Ovary (tissue), 9 donors: ENCODE measurements around the gene ASB6. TPM values are rescaled to one million over a fixed set of nuclear protein-coding genes. Genes with fewer than 3 reads are reported as not detected.

Source experiments
- DNase-seq, 5 donors: peaks; one replicate each; pipeline ENCODE4 v3.0.0-alpha.2; 2019 to 2020
- H3K27ac ChIP-seq, 2 donors: fragments of 200-600 bp; one replicate each; pipeline versions ENCODE4 v1.5.1 to v1.8.0; 2019 to 2022
- H3K27me3 ChIP-seq: fragments of 200-600 bp; one replicate; pipeline ENCODE4 v1.8.0; 2022
- H3K36me3 ChIP-seq: fragments of 200-600 bp; sonication (generic); one replicate; pipeline ENCODE4 v1.5.1; 2019
- H3K4me1 ChIP-seq: one replicate; pipeline ENCODE4 v1.8.1; 2013; ENCODE audit warnings: mild to moderate bottlenecking, moderate library complexity; ENCODE audit not compliant: insufficient read depth
- H3K4me3 ChIP-seq: fragments of 200-600 bp; sonication (generic); one replicate; pipeline ENCODE4 v1.5.1; 2017
- H3K9me3 ChIP-seq, 2 donors: fragments of 200-600 bp in 1 of 2; sonication (generic) in 1 of 2; one replicate each; pipeline versions ENCODE4 v1.5.1 to v1.8.1; 2013 to 2019; ENCODE audit warnings: mild to moderate bottlenecking in 1 of 2, moderate library complexity in 1 of 2
- CTCF ChIP-seq, 3 donors: fragments of 450-650 bp in 2 of 3; fragments of 200-600 bp in 1 of 3; IDR thresholded peaks; one replicate each; pipeline versions ENCODE4 v1.5.1 to v1.8.0; 2016 to 2022; ENCODE audit warnings: antibody characterized with exemption in 3 of 3, mild to moderate bottlenecking in 1 of 3
- EP300 ChIP-seq: sonication (generic); formaldehyde crosslinking; IDR thresholded peaks from one replicate; pipeline ENCODE4 v1.6.1; 2017; ENCODE audit warnings: antibody characterized with exemption
- POLR2A ChIP-seq: fragments of 450-650 bp; IDR thresholded peaks from one replicate; pipeline ENCODE4 v1.6.1; 2017; ENCODE audit warnings: antibody characterized with exemption, mild to moderate bottlenecking, moderate library complexity
- WGBS, 3 donors: extraction: QIAGEN DNeasy Blood & Tissue Kit in 1 of 3; methylation state at CpG; one replicate each; pipeline versions ENCODE4 v1.1.5 to v1.1.7; 2013 to 2017; 5-methylcytosine and 5-hydroxymethylcytosine counted together
- intact Hi-C, 4 donors: fragments of 100-400 bp; cut with DNase I; formaldehyde crosslinking; loops; one replicate each; pipeline versions ENCODE4 v1.11.0 to v1.15.1; 2022 to 2023
- polyA plus RNA-seq, 2 donors: library from polyadenylated mRNA; stranded (reverse); fragments of 200-250 nt in 1 of 2; fragments of 350-450 nt in 1 of 2; fragmentation: Illumina TruSeq in 1 of 2; extraction: RNeasy Lipid Tissue Mini Kit (QIAGEN cat#74804) in 1 of 2; gene quantifications; one replicate each; pipeline ENCODE4 v1.2.3, GENCODE V29; 2013 to 2014
- total RNA-seq, 7 donors: library from RNA; depleted of rRNA in 2 of 7; stranded (reverse); fragments of >200 nt in 2 of 7; fragmentation: NEBNext Ultra II Directional in 3 of 7; extraction: Animal tissue kit (Norgen Biotek cat#: 25700) in 3 of 7; gene quantifications; one replicate each; pipeline versions ENCODE4 v1.1.0 to v1.2.4, GENCODE V29; 2016 to 2023
- donor health status: DM: no; HTN: no; CAD: no; lungs with moderate emphysema.
- donor health status: DM: no; HTN: no; CAD: no.
- donor health status: Bipolar disorder and iron deficiency.
- donor health status: DM: yes; HTN: yes; CAD: no.
- donor health status: DM: no; HTN: no; CAD: no.
- donor health status: DM: yes; HTN: yes; CAD: no.

ASB6 gene
- total and polyA plus RNA-seq, 9 donors = 6.3 to 20.1 (median 16.6) TPM

- Histone ChIP-seq H3K27ac (no peak overlapping the region), H3K27me3 (no peaks in the 10 kb centered on the region), H3K4me3 (no peak overlapping the region), H3K9me3 (no peaks in the 10 kb centered on the region), H3K36me3 (no peaks in the 10 kb centered on the region), H3K4me1 (peaks cover 8% of the 10 kb centered on the region)
- 50 to 66% (median 63%) methylated on average over 7 of the region's 7 CpGs for WGBS, 3 donors
- peak in 1 of 5 donors; percentile 15 for DNase-seq
- intact Hi-C loops = no loop called here
- TF ChIP-seq POLR2A = no peak
- no peak for TF ChIP-seq CTCF (IDR thresholded peaks at IDR 0.05)
- TF ChIP-seq EP300 = no peak
Measured at GRCh38 chr9:129655154-129655553, 13.2 kb upstream of the ASB6 start.

DNA sequence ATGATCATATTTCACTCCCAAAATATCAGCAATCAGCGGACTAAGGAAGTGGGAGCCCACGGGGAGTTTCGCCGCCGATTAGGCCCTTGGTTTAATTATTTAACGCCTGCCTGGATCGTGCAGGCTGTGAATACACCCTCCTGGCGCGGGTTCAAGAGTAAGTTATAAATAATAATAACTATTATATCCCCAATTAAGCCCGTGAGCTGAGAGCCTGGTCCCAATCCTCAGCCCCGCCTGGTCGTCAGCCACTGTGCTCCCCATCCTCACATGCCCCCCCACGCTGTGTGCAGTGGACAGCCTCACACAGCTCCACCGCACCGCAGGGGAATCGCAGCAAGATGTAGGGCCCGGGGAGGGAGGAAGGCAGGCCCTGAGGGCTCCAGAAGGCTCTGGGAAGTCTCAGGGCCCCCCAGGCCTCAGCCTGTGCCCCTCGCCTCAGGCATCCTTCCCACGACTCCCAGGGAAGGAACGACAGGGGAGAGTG, 12.6 kb upstream of the ASB6 start:
- Histone ChIP-seq H3K4me1 (peaks cover 8% of the 10 kb centered on the region), H3K27me3 (no peaks in the 10 kb centered on the region), H3K36me3 (no peaks in the 10 kb centered on the region), H3K9me3 (no peaks in the 10 kb centered on the region), H3K4me3 (no peak overlapping the region), H3K27ac (peak overlapping the region in 1 of 2 donors; percentile 47)
- 10 to 16% (median 14%) methylated on average over 20 of the region's 20 CpGs for WGBS, 3 donors
- intact Hi-C loops = no loop called here
- TF ChIP-seq POLR2A (no peak), EP300 (no peak), CTCF (IDR thresholded peaks at IDR 0.05) (no peak)
- DNase-seq = peak in 1 of 5 donors; percentile 29

DNA sequence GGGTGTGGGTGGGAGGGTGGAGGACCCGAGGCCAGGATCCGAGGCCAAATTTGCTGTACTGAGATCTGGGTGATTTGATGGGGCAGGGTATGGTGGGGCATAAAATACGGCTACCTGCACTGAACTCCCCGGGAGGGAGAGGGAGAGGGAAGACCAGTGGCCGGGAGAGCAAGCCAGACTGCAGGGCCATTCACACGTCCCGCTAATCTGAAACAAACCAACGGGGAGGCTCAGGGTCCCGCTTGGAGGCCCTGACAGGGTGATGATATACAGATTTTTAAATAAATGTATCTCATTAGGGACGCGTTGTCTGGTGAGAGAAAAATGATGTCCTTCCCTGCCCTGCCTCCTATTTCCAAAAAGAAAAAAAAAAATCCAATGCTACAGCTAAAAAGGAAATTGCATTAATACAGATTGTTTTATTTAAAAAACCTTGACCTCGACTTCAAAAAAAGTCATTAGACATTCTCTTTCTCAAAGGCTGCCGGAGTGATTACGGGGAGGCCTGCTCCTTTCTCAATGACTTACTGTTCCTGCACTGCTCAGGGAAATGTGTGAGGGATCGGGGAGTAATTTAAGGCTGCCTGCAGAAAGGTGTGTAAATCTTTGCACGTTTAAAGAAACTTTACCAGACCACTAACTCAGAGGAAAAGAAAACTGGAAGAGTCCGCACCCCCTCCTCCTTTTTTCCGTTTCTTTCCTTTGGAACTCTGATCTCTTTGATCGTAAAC, 12.0 kb upstream of the ASB6 start:
- Histone ChIP-seq H3K27me3 (no peaks in the 10 kb centered on the region), H3K9me3 (no peaks in the 10 kb centered on the region), H3K36me3 (no peaks in the 10 kb centered on the region), H3K4me1 (peaks cover 8% of the 10 kb centered on the region), H3K27ac (peak overlapping the region in 1 of 2 donors; percentile 47), H3K4me3 (no peak overlapping the region)
- TF ChIP-seq EP300 = no peak
- TF ChIP-seq CTCF (IDR thresholded peaks at IDR 0.05) = no peak
- TF ChIP-seq POLR2A = no peak
- 6 to 16% (median 12%) methylated on average over 19 of the region's 19 CpGs for WGBS, 3 donors
- intact Hi-C loops = loop anchor here in 1 of 4 donors (2.0 kb wide), 1 partner anchor 71 kb away; no protein-coding TSS in a partner anchor
- peak in 2 of 5 donors; percentile 22 to 56 for DNase-seq

DNA sequence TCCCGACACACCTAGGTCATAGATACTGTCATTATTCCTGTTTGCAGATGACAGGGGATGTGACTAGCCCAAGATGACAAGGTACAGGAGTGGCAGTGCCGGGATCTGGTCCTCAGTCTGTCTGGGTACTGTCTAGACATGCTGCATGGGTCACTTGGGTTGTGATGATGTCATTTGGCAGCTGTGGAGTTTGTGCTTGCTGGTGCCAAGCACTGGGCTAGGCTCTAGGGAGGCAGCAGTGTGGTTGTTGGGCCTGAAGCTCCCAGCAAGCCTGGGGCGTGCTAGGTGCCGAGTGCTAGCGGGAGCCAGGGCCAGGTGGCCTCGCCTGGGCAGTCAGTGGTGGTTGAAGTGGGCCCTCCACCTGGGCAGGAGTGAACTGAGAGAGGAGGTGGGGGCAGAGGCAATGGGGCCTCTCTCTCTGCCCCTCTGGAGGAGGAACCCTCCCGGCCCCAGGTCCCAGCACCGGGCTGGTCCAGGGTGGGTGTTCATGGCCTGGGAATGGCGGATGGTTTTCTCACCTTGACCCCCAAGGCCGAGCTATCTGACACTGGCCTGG, 8.8 kb upstream of the ASB6 start:
- no peaks in the 10 kb centered on the region for H3K36me3 ChIP-seq
- no peaks in the 10 kb centered on the region for H3K27me3 ChIP-seq
- intact Hi-C loops = no loop called here
- no peak overlapping the region for H3K4me3 ChIP-seq
- TF ChIP-seq POLR2A = no peak
- TF ChIP-seq CTCF (IDR thresholded peaks at IDR 0.05) = no peak
- no peak for TF ChIP-seq EP300
- WGBS, 3 donors = 77 to 85% (median 82%) methylated on average over 6 to 10 of the region's 10 CpGs
- peaks cover 8% of the 10 kb centered on the region for H3K4me1 ChIP-seq
- H3K9me3 ChIP-seq = no peaks in the 10 kb centered on the region
- DNase-seq = peak in 1 of 5 donors; percentile 12
- no peak overlapping the region for H3K27ac ChIP-seq
